ENCODE results near the gene PLD2.
"Not testable (repeated sequence)": the region's sequence is repeated elsewhere in the genome, so short reads cannot be mapped to it uniquely, and the experiment has no call there.

Gene PLD2

GRCh38 chr17:4856271-4856936 lies 49.5 kb downstream of the PLD2 start:
- no peak for DNase-seq (ENCODE audit: extremely low read depth in 1 of 2, low read depth in 1 of 2)

- DNase-seq (ENCODE audit: extremely low read depth in 1 of 2, low read depth in 1 of 2), result no peak
These were observed 50.0 kb downstream of the PLD2 start for GRCh38 chr17:4856937-4857314.

GRCh38 chr17:4857347-4857746 lies 50.4 kb downstream of the PLD2 start:
- not testable (repeated sequence) for DNase-seq (ENCODE audit: extremely low read depth in 1 of 2, low read depth in 1 of 2)

- DNase-seq (ENCODE audit: extremely low read depth in 1 of 2, low read depth in 1 of 2), result no peak
These were observed 51.3 kb downstream of the PLD2 start for GRCh38 chr17:4858068-4858881.

GRCh38 chr17:4858882-4859260 lies 51.9 kb downstream of the PLD2 start:
- no peak for DNase-seq (ENCODE audit: extremely low read depth in 1 of 2, low read depth in 1 of 2)

GRCh38 chr17:4859816-4860625 lies 53.1 kb downstream of the PLD2 start:
- DNase-seq (ENCODE audit: extremely low read depth in 1 of 2, low read depth in 1 of 2), result no peak

- DNase-seq (ENCODE audit: extremely low read depth in 1 of 2, low read depth in 1 of 2), result no peak
These were observed 53.7 kb downstream of the PLD2 start for GRCh38 chr17:4860651-4861050.

GRCh38 chr17:4861052-4861451 lies 54.1 kb downstream of the PLD2 start:
- no peak for DNase-seq (ENCODE audit: extremely low read depth in 1 of 2, low read depth in 1 of 2)

GRCh38 chr17:4862720-4863119 lies 55.8 kb downstream of the PLD2 start:
- no peak for DNase-seq (ENCODE audit: extremely low read depth in 1 of 2, low read depth in 1 of 2)

GRCh38 chr17:4863321-4863720 lies 56.4 kb downstream of the PLD2 start:
- no peak for DNase-seq (ENCODE audit: extremely low read depth in 1 of 2, low read depth in 1 of 2)

- not testable (repeated sequence) for DNase-seq (ENCODE audit: extremely low read depth in 1 of 2, low read depth in 1 of 2)
These were observed 60.6 kb downstream of the PLD2 start for GRCh38 chr17:4867535-4867934.

GRCh38 chr17:4869058-4869998 lies 62.4 kb downstream of the PLD2 start:
- DNase-seq (ENCODE audit: extremely low read depth in 1 of 2, low read depth in 1 of 2), result not testable (repeated sequence)

- no peak for DNase-seq (ENCODE audit: extremely low read depth in 1 of 2, low read depth in 1 of 2)
These were observed 63.9 kb downstream of the PLD2 start for GRCh38 chr17:4870855-4871254.

GRCh38 chr17:4872786-4873185 lies 65.8 kb downstream of the PLD2 start:
- DNase-seq (ENCODE audit: extremely low read depth in 1 of 2, low read depth in 1 of 2), result no peak
